HepG2 (cell line): ENCODE data around the gene KIAA1217. TPM values are rescaled to one million over a fixed set of nuclear protein-coding genes. Genes with fewer than 3 reads are reported as not detected.

Source experiments
- ATAC-seq: fragments of 200-7000 bp; cut with Tn5 transposase; 3 replicates; pipeline ENCODE4 v1.9.1; 2020; ENCODE audit warnings: mild to moderate bottlenecking, moderate library complexity
- BruUV-seq: library from RNA; stranded (reverse); fragments of 400-500 nt; replicated peaks from 2 replicates; lab custom pipeline; 2021; lab: Mats Ljungman, UMichigan
- CTCF ChIA-PET: fragments of 300-600 bp; formaldehyde crosslinking; extraction: SDS; loops from one replicate; lab custom pipeline; 2021; ENCODE audit warnings: low total read pairs, inconsistent platforms, low intra/inter-chr PET ratio; lab: Yijun Ruan, JAX
- POLR2A ChIA-PET: fragments of 350-600 bp; sonication (Branson Sonifier 250); formaldehyde crosslinking; loops from one replicate; lab custom pipeline; 2020; ENCODE audit warnings: antibody characterized with exemption, inconsistent platforms; lab: Yijun Ruan, JAX
- DNase-seq: peaks from one replicate; pipeline ENCODE4 v3.0.0-alpha.2; 2015; ENCODE audit warnings: low spot score
- FAIRE-seq: peaks from 3 replicates; lab custom pipeline; 2011; peaks lifted over from hg19 to GRCh38; lab: Jason Lieb, UNC
- H2AFZ ChIP-seq: one replicate; pipeline ENCODE4 v1.6.1; 2011; ENCODE audit warnings: low read length, inconsistent platforms
- H3K27ac ChIP-seq: fragments of 300-600 bp; 3 replicates; pipeline ENCODE4 v1.8.0; 2011; ENCODE audit warnings: mixed run types, mild to moderate bottlenecking, mixed read lengths, low read length, inconsistent platforms; ENCODE audit not compliant: insufficient read depth; ENCODE audit errors: extremely low read length
- H3K27me3 ChIP-seq, 2 experiments: fragments of 200-600 bp in 1 of 2; 2 replicates in 1 of 2; 3 replicates in 1 of 2; pipeline versions ENCODE4 v1.6.0 to v1.8.0; 2011; ENCODE audit warnings: low read length in 2 of 2, mild to moderate bottlenecking in 2 of 2, moderate library complexity in 2 of 2, inconsistent platforms in 1 of 2; ENCODE audit not compliant: insufficient read depth in 2 of 2, control insufficient read depth in 1 of 2
- H3K36me3 ChIP-seq, 2 experiments: fragments of 200-600 bp in 1 of 2; replicated peaks in 1 of 2; 2 replicates in 1 of 2; 3 replicates in 1 of 2; pipeline versions ENCODE4 v1.5.1 to v1.8.0; 2011; ENCODE audit warnings: low read length in 2 of 2, inconsistent platforms in 1 of 2; ENCODE audit not compliant: insufficient read depth in 2 of 2, control insufficient read depth in 1 of 2
- H3K4me1 ChIP-seq: 2 replicates; pipeline ENCODE4 v1.5.1; 2012; ENCODE audit warnings: low read length, inconsistent platforms; ENCODE audit not compliant: insufficient read depth
- H3K4me2 ChIP-seq: 2 replicates; pipeline ENCODE4 v1.6.0; 2011; ENCODE audit warnings: low read depth, low read length, inconsistent platforms
- H3K4me3 ChIP-seq, 3 experiments: fragments of 200-600 bp in 1 of 3; sonication (generic), shearing (Covaris generic) in 1 of 3; replicated peaks in 1 of 3; 2 replicates each; pipeline ENCODE4 v1.5.1; 2011 to 2016; ENCODE audit warnings: low read length in 3 of 3, inconsistent platforms in 2 of 3, low read depth in 2 of 3, mild to moderate bottlenecking in 2 of 3, control low read depth in 1 of 3, mixed read lengths in 1 of 3; ENCODE audit not compliant: insufficient read depth in 1 of 3
- H3K79me2 ChIP-seq: one replicate; pipeline ENCODE4 v1.6.1; 2011; ENCODE audit warnings: low read length, inconsistent platforms; ENCODE audit not compliant: insufficient read depth
- H3K9ac ChIP-seq: 2 replicates; pipeline ENCODE4 v1.6.0; 2011; ENCODE audit warnings: mild to moderate bottlenecking, low read depth, low read length, inconsistent platforms; ENCODE audit not compliant: insufficient read depth
- H3K9me3 ChIP-seq: 2 replicates; pipeline ENCODE4 v1.5.1; 2012; ENCODE audit warnings: mild to moderate bottlenecking, low read length
- H4K20me1 ChIP-seq: 2 replicates; pipeline ENCODE4 v1.6.0; 2011; ENCODE audit warnings: inconsistent platforms, mild to moderate bottlenecking, low read length, moderate library complexity; ENCODE audit not compliant: insufficient read depth
- CHD4 ChIP-seq: fragments of 200-600 bp; sonication (generic); IDR thresholded peaks from 2 replicates; pipeline ENCODE4 v1.7.0; 2017; ENCODE audit warnings: mild to moderate bottlenecking, low read length, borderline replicate concordance
- E2F1 ChIP-seq: sonication (generic); formaldehyde crosslinking; IDR thresholded peaks from 2 replicates; pipeline ENCODE4 v1.5.0; 2020; ENCODE audit warnings: missing genetic modification reagents
- FOXC1 ChIP-seq: sonication (generic); formaldehyde crosslinking; IDR thresholded peaks from 2 replicates; pipeline ENCODE4 v1.8.0; 2022; ENCODE audit warnings: mild to moderate bottlenecking, missing genetic modification reagents, borderline replicate concordance
- MXI1 ChIP-seq: IDR thresholded peaks from 3 replicates; pipeline ENCODE4 v1.6.1; 2012; ENCODE audit warnings: low read depth, low read length, inconsistent platforms, borderline replicate concordance
- POLR2A ChIP-seq, 2 experiments: IDR thresholded peaks; 2 replicates each; pipeline ENCODE4 v1.6.1; 2011; ENCODE audit warnings: low read depth in 2 of 2, low read length in 2 of 2, mild to moderate bottlenecking in 1 of 2, moderate library complexity in 1 of 2; ENCODE audit not compliant: insufficient read depth in 1 of 2
- SNRNP70 ChIP-seq: fragments of 200-400 bp; formaldehyde crosslinking; IDR thresholded peaks from 2 replicates; pipeline ENCODE4 v1.6.1; 2017; ENCODE audit warnings: mild to moderate bottlenecking, low read depth, low read length, moderate library complexity
- TIGD3 ChIP-seq: sonication (generic); formaldehyde crosslinking; IDR thresholded peaks from 2 replicates; pipeline ENCODE4 v1.5.1; 2020; ENCODE audit warnings: mild to moderate bottlenecking, missing genetic modification reagents, borderline replicate concordance
- YY1 ChIP-seq: IDR thresholded peaks from 2 replicates; pipeline ENCODE4 v1.6.1; 2011; ENCODE audit warnings: low read length, low read depth, moderate library complexity, mild to moderate bottlenecking; ENCODE audit not compliant: insufficient read depth, insufficient replicate concordance
- ZNF230 ChIP-seq: sonication (generic); formaldehyde crosslinking; IDR thresholded peaks from 2 replicates; pipeline ENCODE4 v1.4.0; 2020; ENCODE audit warnings: mild to moderate bottlenecking, missing genetic modification reagents
- WGBS: methylation state at CpG from one replicate; pipeline ENCODE4 v1.1.6; 2017; ENCODE audit warnings: low lambda C conversion rate; 5-methylcytosine and 5-hydroxymethylcytosine counted together
- in situ Hi-C: cut with HindIII; loops from 2 replicates; pipeline ENCODE4 v1.10.0; 2017; ENCODE audit warnings: low pct_unique_long_range_greater_than_20kb; ENCODE audit not compliant: extremely low pct_ligation_motif_present
- intact Hi-C: fragments of 100-400 bp; cut with micrococcal nuclease; formaldehyde crosslinking; loops from one replicate; pipeline ENCODE4 v1.10.0; 2022; ENCODE audit not compliant: unreplicated experiment
- polyA plus RNA-seq, 8 experiments: library from polyadenylated mRNA; depleted of rRNA in 3 of 8; stranded (reverse) in 7 of 8; unstranded in 1 of 8; fragments of >200 nt; fragmentation: Illumina TruSeq in 4 of 8; extraction: Trizol in 4 of 8; gene quantifications; 2 replicates each; pipeline versions ENCODE4 v1.2.1 to v1.2.3, GENCODE V29; 2011 to 2016; ENCODE audit warnings: low read depth in 4 of 8, missing spikeins in 1 of 8, mixed read lengths in 1 of 8; ENCODE audit not compliant: insufficient read depth in 1 of 8
- total RNA-seq, 5 experiments: library from RNA; depleted of rRNA; stranded (reverse); fragments of >200 nt; fragmentation: Illumina TruSeq; extraction: Trizol; gene quantifications; 2 replicates each; pipeline ENCODE4 v1.2.3, GENCODE V29; 2016; ENCODE audit warnings: low read depth in 1 of 5

The KIAA1217 gene
- total and polyA plus RNA-seq, 2 of the 13 experiments (the other 11 are each of a cell fraction or from before 2014, with no cell fraction given) = 4.6 to 10.9 TPM

GRCh38 chr10:24408365-24408764 is 199.4 kb downstream of the KIAA1217 start:
- no peak for TF ChIP-seq YY1
- TF ChIP-seq POLR2A (IDR thresholded peaks at IDR 0.05; ENCODE audit: insufficient read depth in 1 of 2, low read depth in 2 of 2, low read length in 2 of 2) = no peak
- TF ChIP-seq CHD4 = no peak
- TF ChIP-seq FOXC1 (CRISPR knock-in tag) = no peak
- no peak for TF ChIP-seq E2F1 (CRISPR knock-in tag)
- no peak for TF ChIP-seq SNRNP70
- no peak for TF ChIP-seq ZNF230 (CRISPR knock-in tag)
- no peak for TF ChIP-seq TIGD3
- no peak for TF ChIP-seq MXI1
- no peak overlapping the region for H3K9ac ChIP-seq
- H4K20me1 ChIP-seq = no peaks in the 10 kb centered on the region
- H3K4me2 ChIP-seq = no peak overlapping the region
- no peaks in the 10 kb centered on the region for H3K9me3 ChIP-seq
- peaks cover 11% of the 10 kb centered on the region for H3K4me1 ChIP-seq
- no TSS peak for BruUV-seq
- CTCF ChIA-PET = no interaction called here
- no peaks in the 10 kb centered on the region for H3K27me3 ChIP-seq
- no peak overlapping the region for H3K27ac ChIP-seq
- POLR2A ChIA-PET = no interaction called here
- no peak for FAIRE-seq
- no peak overlapping the region for H2AFZ ChIP-seq
- H3K36me3 ChIP-seq = no peaks in the 10 kb centered on the region; a peak in 1 of 5 replicates
- in situ Hi-C loops = no loop called here
- no peak for ATAC-seq
- intact Hi-C loops = no loop called here
- DNase-seq = no peak
- no peak overlapping the region for H3K4me3 ChIP-seq
- H3K79me2 ChIP-seq = no peaks in the 10 kb centered on the region
- WGBS = 96% methylated on average over 2 of the region's 2 CpGs
